ENCODE data around the gene RPS6KA3. TPM values are rescaled to one million over a fixed set of nuclear protein-coding genes. Genes with fewer than 3 reads are reported as not detected.

The RPS6KA3 gene
- total and polyA plus RNA-seq, 4 donors = 7.9 to 52.7 (median 27.7) TPM

- Histone ChIP-seq H3K36me3 (ENCODE audit: control insufficient read depth in 1 of 2, insufficient read depth in 2 of 2, low read length in 1 of 2) (peaks cover 0 to 3% of the 10 kb centered on the region in 2 donors), H3K27ac (ENCODE audit: low read depth in 1 of 2, low read length in 2 of 2) (no peak overlapping the region), H3K9me3 (ENCODE audit: control insufficient read depth, low read length) (no peaks in the 10 kb centered on the region), H3K4me3 (ENCODE audit: low read length in 2 of 2) (no peak overlapping the region), H3K4me1 (ENCODE audit: control insufficient read depth in 1 of 2, insufficient read depth in 2 of 2, low read length in 2 of 2) (no peaks in the 10 kb centered on the region), H3K27me3 (ENCODE audit: control insufficient read depth in 1 of 2, insufficient read depth in 2 of 2, low read length in 1 of 2) (no peaks in the 10 kb centered on the region)
- DNase-seq = no peak
- 87 to 97% methylated on average over 3 of the region's 3 CpGs for WGBS, 2 donors
- intact Hi-C loops (cut with DNase I) = no loop called here
- ATAC-seq (ENCODE audit: low FRiP score) = no peak
Measured at GRCh38 chrX:20151689-20152088, 115.0 kb downstream of the RPS6KA3 start.

- WGBS, 2 donors = 87 to 95% methylated on average over 2 of the region's 2 CpGs
Measured at GRCh38 chrX:20149326-20149725, 117.4 kb downstream of the RPS6KA3 start.

GRCh38 chrX:20147561-20147960 is 119.1 kb downstream of the RPS6KA3 start:
- no peaks in the 10 kb centered on the region for H3K27me3 ChIP-seq (ENCODE audit: control insufficient read depth in 1 of 2, insufficient read depth in 2 of 2, low read length in 1 of 2)
- no peak for ATAC-seq (ENCODE audit: low FRiP score)
- no peaks in the 10 kb centered on the region for H3K36me3 ChIP-seq (ENCODE audit: control insufficient read depth in 1 of 2, insufficient read depth in 2 of 2, low read length in 1 of 2)
- no peaks in the 10 kb centered on the region for H3K9me3 ChIP-seq (ENCODE audit: control insufficient read depth, low read length)
- H3K27ac ChIP-seq (ENCODE audit: low read depth in 1 of 2, low read length in 2 of 2) = no peak overlapping the region
- no peaks in the 10 kb centered on the region for H3K4me1 ChIP-seq (ENCODE audit: control insufficient read depth in 1 of 2, insufficient read depth in 2 of 2, low read length in 2 of 2)
- 74 to 93% methylated on average over 1 of the region's 1 CpG for WGBS, 2 donors
- intact Hi-C loops (cut with DNase I) = no loop called here
- DNase-seq = no peak
- H3K4me3 ChIP-seq (ENCODE audit: low read length in 2 of 2) = no peak overlapping the region

More at GRCh38 chrX:20149326-20149725, 117.4 kb downstream of the RPS6KA3 start:
- DNase-seq (no peak), ATAC-seq (ENCODE audit: low FRiP score) (no peak)
- Histone ChIP-seq H3K27ac (ENCODE audit: low read depth in 1 of 2, low read length in 2 of 2) (no peak overlapping the region), H3K27me3 (ENCODE audit: control insufficient read depth in 1 of 2, insufficient read depth in 2 of 2, low read length in 1 of 2) (no peaks in the 10 kb centered on the region), H3K4me3 (ENCODE audit: low read length in 2 of 2) (no peak overlapping the region), H3K36me3 (ENCODE audit: control insufficient read depth in 1 of 2, insufficient read depth in 2 of 2, low read length in 1 of 2) (no peaks in the 10 kb centered on the region), H3K9me3 (ENCODE audit: control insufficient read depth, low read length) (no peaks in the 10 kb centered on the region), H3K4me1 (ENCODE audit: control insufficient read depth in 1 of 2, insufficient read depth in 2 of 2, low read length in 2 of 2) (no peaks in the 10 kb centered on the region)
- intact Hi-C loops (cut with DNase I) = no loop called here

DNA sequence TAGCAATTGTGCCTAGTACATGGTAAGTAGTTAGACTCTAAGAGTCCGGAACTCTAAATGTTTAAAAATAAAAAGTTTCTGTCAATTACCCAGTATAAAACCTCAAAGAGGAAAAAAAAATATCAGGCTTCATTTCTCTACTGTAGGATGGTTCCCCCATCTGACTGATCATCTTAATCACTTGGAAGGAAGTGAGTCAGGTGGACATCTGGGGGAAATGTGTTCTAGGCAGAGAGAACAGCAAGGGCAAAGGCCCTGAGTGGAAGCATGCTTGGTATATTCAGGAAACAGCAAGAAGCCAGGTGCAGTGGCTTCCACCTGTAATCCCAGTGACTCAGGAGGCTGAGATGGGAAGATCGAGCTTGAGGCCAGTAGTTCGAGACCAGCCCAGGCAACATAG is 122.2 kb downstream of the RPS6KA3 start:
- ATAC-seq (ENCODE audit: low FRiP score) (no peak), DNase-seq (no peak)
- intact Hi-C loops (cut with DNase I) = no loop called here
- Histone ChIP-seq H3K27me3 (ENCODE audit: control insufficient read depth in 1 of 2, insufficient read depth in 2 of 2, low read length in 1 of 2) (no peaks in the 10 kb centered on the region), H3K27ac (ENCODE audit: low read depth in 1 of 2, low read length in 2 of 2) (no peak overlapping the region), H3K4me3 (ENCODE audit: low read length in 2 of 2) (no peak overlapping the region), H3K9me3 (ENCODE audit: control insufficient read depth, low read length) (no peaks in the 10 kb centered on the region), H3K4me1 (ENCODE audit: control insufficient read depth in 1 of 2, insufficient read depth in 2 of 2, low read length in 2 of 2) (no peaks in the 10 kb centered on the region), H3K36me3 (ENCODE audit: control insufficient read depth in 1 of 2, insufficient read depth in 2 of 2, low read length in 1 of 2) (no peaks in the 10 kb centered on the region)
- WGBS, 2 donors = 84 to 87% methylated on average over 3 of the region's 3 CpGs

- Histone ChIP-seq H3K4me3 (ENCODE audit: low read length in 2 of 2) (no peak overlapping the region), H3K9me3 (ENCODE audit: control insufficient read depth, low read length) (no peaks in the 10 kb centered on the region), H3K36me3 (ENCODE audit: control insufficient read depth in 1 of 2, insufficient read depth in 2 of 2, low read length in 1 of 2) (no peaks in the 10 kb centered on the region), H3K27me3 (ENCODE audit: control insufficient read depth in 1 of 2, insufficient read depth in 2 of 2, low read length in 1 of 2) (no peaks in the 10 kb centered on the region), H3K27ac (ENCODE audit: low read depth in 1 of 2, low read length in 2 of 2) (no peak overlapping the region), H3K4me1 (ENCODE audit: control insufficient read depth in 1 of 2, insufficient read depth in 2 of 2, low read length in 2 of 2) (no peaks in the 10 kb centered on the region)
- intact Hi-C loops (cut with DNase I) = no loop called here
- DNase-seq = no peak
- no peak for ATAC-seq (ENCODE audit: low FRiP score)
- WGBS, 2 donors = 71 to 73% methylated on average over 2 of the region's 2 CpGs
Measured at GRCh38 chrX:20143561-20143960, 123.1 kb downstream of the RPS6KA3 start.

GRCh38 chrX:20143111-20143510 is 123.6 kb downstream of the RPS6KA3 start:
- intact Hi-C loops (cut with DNase I) = no loop called here
- no peak overlapping the region for H3K27ac ChIP-seq (ENCODE audit: low read depth in 1 of 2, low read length in 2 of 2)
- no peaks in the 10 kb centered on the region for H3K9me3 ChIP-seq (ENCODE audit: control insufficient read depth, low read length)
- no peaks in the 10 kb centered on the region for H3K4me1 ChIP-seq (ENCODE audit: control insufficient read depth in 1 of 2, insufficient read depth in 2 of 2, low read length in 2 of 2)
- 34 to 39% methylated on average over 6 of the region's 6 CpGs for WGBS, 2 donors
- H3K27me3 ChIP-seq (ENCODE audit: control insufficient read depth in 1 of 2, insufficient read depth in 2 of 2, low read length in 1 of 2) = no peaks in the 10 kb centered on the region
- ATAC-seq (ENCODE audit: low FRiP score) (no peak), DNase-seq (no peak)
- no peak overlapping the region for H3K4me3 ChIP-seq (ENCODE audit: low read length in 2 of 2)
- no peaks in the 10 kb centered on the region for H3K36me3 ChIP-seq (ENCODE audit: control insufficient read depth in 1 of 2, insufficient read depth in 2 of 2, low read length in 1 of 2)

GRCh38 chrX:20141281-20142220 is 125.2 kb downstream of the RPS6KA3 start, which contains the start of gene EIF1AX:
EIF1AX (minus strand) TSS chrX:20141838; CDS start chrX:20141640, 198 bp downstream.
- intact Hi-C loops (cut with DNase I) = no loop called here
- WGBS, 2 donors = 1 to 4% methylated on average over 78 to 82 of the region's 82 CpGs
- Histone ChIP-seq H3K27me3 (ENCODE audit: control insufficient read depth in 1 of 2, insufficient read depth in 2 of 2, low read length in 1 of 2) (no peaks in the 10 kb centered on the region), H3K4me1 (ENCODE audit: control insufficient read depth in 1 of 2, insufficient read depth in 2 of 2, low read length in 2 of 2) (no peaks in the 10 kb centered on the region), H3K4me3 (ENCODE audit: low read length in 2 of 2) (peak within 1 kb of the TSS; percentile 69 to 74), H3K27ac (ENCODE audit: low read depth in 1 of 2, low read length in 2 of 2) (peak within 1 kb of the TSS; percentile 54 to 93), H3K36me3 (ENCODE audit: control insufficient read depth in 1 of 2, insufficient read depth in 2 of 2, low read length in 1 of 2) (peaks cover 0 to 4% of the 10 kb centered on the region in 2 donors), H3K9me3 (ENCODE audit: control insufficient read depth, low read length) (no peaks in the 10 kb centered on the region)
- DNase-seq (peak; percentile 99 to 100), ATAC-seq (ENCODE audit: low FRiP score) (peak; percentile 99)

- peak overlapping the region in 1 of 2 donors; percentile 31 for H3K27ac ChIP-seq (ENCODE audit: low read depth in 1 of 2, low read length in 2 of 2)
- no peak for ATAC-seq (ENCODE audit: low FRiP score)
- 1 to 32% methylated on average over 3 of the region's 3 CpGs for WGBS, 2 donors
- H3K27me3 ChIP-seq (ENCODE audit: control insufficient read depth in 1 of 2, insufficient read depth in 2 of 2, low read length in 1 of 2) = no peaks in the 10 kb centered on the region
- no peaks in the 10 kb centered on the region for H3K9me3 ChIP-seq (ENCODE audit: control insufficient read depth, low read length)
- H3K36me3 ChIP-seq (ENCODE audit: control insufficient read depth in 1 of 2, insufficient read depth in 2 of 2, low read length in 1 of 2) = peaks cover 0 to 4% of the 10 kb centered on the region in 2 donors
- no peaks in the 10 kb centered on the region for H3K4me1 ChIP-seq (ENCODE audit: control insufficient read depth in 1 of 2, insufficient read depth in 2 of 2, low read length in 2 of 2)
- intact Hi-C loops (cut with DNase I) = no loop called here
- DNase-seq = no peak
- H3K4me3 ChIP-seq (ENCODE audit: low read length in 2 of 2) = peak overlapping the region; percentile 41 to 69
Measured at GRCh38 chrX:20140420-20140819, 126.3 kb downstream of the RPS6KA3 start.

GRCh38 chrX:20139966-20140365 is 126.7 kb downstream of the RPS6KA3 start:
- Histone ChIP-seq H3K4me1 (ENCODE audit: control insufficient read depth in 1 of 2, insufficient read depth in 2 of 2, low read length in 2 of 2) (no peaks in the 10 kb centered on the region), H3K27ac (ENCODE audit: low read depth in 1 of 2, low read length in 2 of 2) (no peak overlapping the region), H3K4me3 (ENCODE audit: low read length in 2 of 2) (peak overlapping the region in 1 of 2 donors; percentile 69), H3K27me3 (ENCODE audit: control insufficient read depth in 1 of 2, insufficient read depth in 2 of 2, low read length in 1 of 2) (no peaks in the 10 kb centered on the region), H3K36me3 (ENCODE audit: control insufficient read depth in 1 of 2, insufficient read depth in 2 of 2, low read length in 1 of 2) (peaks cover 0 to 4% of the 10 kb centered on the region in 2 donors), H3K9me3 (ENCODE audit: control insufficient read depth, low read length) (no peaks in the 10 kb centered on the region)
- intact Hi-C loops (cut with DNase I) = loop anchor here in 1 of 2 donors (10.0 kb wide), 1 partner anchor 235 kb away; no protein-coding TSS in a partner anchor
- no peak for ATAC-seq (ENCODE audit: low FRiP score)
- 44 to 76% methylated on average over 2 of the region's 2 CpGs for WGBS, 2 donors
- DNase-seq = no peak
